GM23248 (cell line): ENCODE data around the gene SNCG. TPM values are rescaled to one million over a fixed set of nuclear protein-coding genes. Genes with fewer than 3 reads are reported as not detected.
A peak's percentile ranks its signal among the peaks of the same experiment; 100 is the strongest.

Source experiments
- DNase-seq: peaks from one replicate; pipeline ENCODE4 v3.0.0-alpha.2; 2015
- H2AFZ ChIP-seq: fragments of 200-600 bp; sonication (generic); 2 replicates; pipeline ENCODE4 v1.6.1; 2016; ENCODE audit warnings: antibody characterized with exemption
- H3F3A ChIP-seq: fragments of 200-600 bp; sonication (generic); 2 replicates; pipeline ENCODE4 v1.6.1; 2016; ENCODE audit warnings: mild to moderate bottlenecking, antibody characterized with exemption, mixed run types; ENCODE audit not compliant: insufficient read depth
- H3K27ac ChIP-seq: fragments of 200-600 bp; sonication (generic); 2 replicates; pipeline ENCODE4 v1.5.1; 2016; ENCODE audit warnings: mild to moderate bottlenecking
- H3K27me3 ChIP-seq: fragments of 200-600 bp; sonication (generic); replicated peaks from 2 replicates; pipeline ENCODE4 v1.6.1; 2016; ENCODE audit warnings: mild to moderate bottlenecking; ENCODE audit not compliant: insufficient read depth
- H3K36me3 ChIP-seq: fragments of 200-600 bp; sonication (generic); 2 replicates; pipeline ENCODE4 v1.6.1; 2016; ENCODE audit warnings: low read depth, mild to moderate bottlenecking
- H3K4me1 ChIP-seq: fragments of 200-600 bp; sonication (generic); 2 replicates; pipeline ENCODE4 v1.6.1; 2016; ENCODE audit warnings: mild to moderate bottlenecking; ENCODE audit not compliant: insufficient read depth
- H3K4me2 ChIP-seq: fragments of 200-600 bp; sonication (generic); one replicate; pipeline ENCODE4 v1.6.1; 2016; ENCODE audit warnings: mild to moderate bottlenecking; ENCODE audit not compliant: unreplicated experiment
- H3K4me3 ChIP-seq: fragments of 200-600 bp; sonication (generic); 2 replicates; pipeline ENCODE4 v1.5.1; 2016; ENCODE audit warnings: mild to moderate bottlenecking
- H3K79me2 ChIP-seq: fragments of 200-600 bp; sonication (generic); 2 replicates; pipeline ENCODE4 v1.6.1; 2016; ENCODE audit warnings: mild to moderate bottlenecking; ENCODE audit not compliant: insufficient read depth
- H3K9ac ChIP-seq: fragments of 200-600 bp; sonication (generic); 2 replicates; pipeline ENCODE4 v1.6.1; 2016; ENCODE audit warnings: mild to moderate bottlenecking
- H3K9me2 ChIP-seq: fragments of 200-600 bp; sonication (generic); 2 replicates; pipeline ENCODE4 v1.6.1; 2016; ENCODE audit warnings: mixed run types, mild to moderate bottlenecking, moderate library complexity; ENCODE audit not compliant: insufficient read depth
- H3K9me3 ChIP-seq: fragments of 200-600 bp; sonication (generic); one replicate; pipeline ENCODE4 v1.6.1; 2017; ENCODE audit warnings: low read depth
- H4K20me1 ChIP-seq: fragments of 200-600 bp; sonication (generic); 2 replicates; pipeline ENCODE4 v1.6.0; 2016; ENCODE audit not compliant: insufficient read depth
- EZH2 ChIP-seq: fragments of 200-600 bp; sonication (generic); IDR thresholded peaks from 2 replicates; pipeline ENCODE4 v1.6.1; 2018; ENCODE audit warnings: antibody characterized with exemption, mild to moderate bottlenecking; ENCODE audit not compliant: insufficient read depth, poor library complexity, severe bottlenecking
- EZH2phosphoT487 ChIP-seq: fragments of 200-600 bp; sonication (generic); IDR thresholded peaks from 2 replicates; pipeline ENCODE4 v1.6.1; 2018; ENCODE audit warnings: antibody characterized with exemption, moderate library complexity, mild to moderate bottlenecking, low read depth; ENCODE audit not compliant: insufficient read depth
- WGBS, 2 experiments: methylation state at CpG; one replicate each; pipeline ENCODE4 v1.1.6; 2015 to 2017; ENCODE audit warnings: low lambda C conversion rate in 2 of 2, low coverage in 1 of 2; ENCODE audit errors: missing lambda C conversion rate in 2 of 2; 5-methylcytosine and 5-hydroxymethylcytosine counted together
- in situ Hi-C: fragments of 300-500 bp; cut with MboI; formaldehyde crosslinking; loops from 2 replicates; pipeline ENCODE4 v1.15.0; 2020
- polyA plus RNA-seq: library from polyadenylated mRNA; unstranded; fragments of >200 nt; fragmentation: Nextera tagmentation; extraction: Ambion mirVana; gene quantifications from 2 replicates; pipeline ENCODE4 v1.2.1, GENCODE V29; 2016
- total RNA-seq: library from RNA; depleted of rRNA; stranded (reverse); fragments of >200 nt; shearing (Covaris generic); gene quantifications from 2 replicates; pipeline ENCODE4 v1.2.3, GENCODE V29; 2014

Gene SNCG
- total and polyA plus RNA-seq, 2 experiments from 2014 or later, result 1.2 to 3.1 TPM

DNA sequence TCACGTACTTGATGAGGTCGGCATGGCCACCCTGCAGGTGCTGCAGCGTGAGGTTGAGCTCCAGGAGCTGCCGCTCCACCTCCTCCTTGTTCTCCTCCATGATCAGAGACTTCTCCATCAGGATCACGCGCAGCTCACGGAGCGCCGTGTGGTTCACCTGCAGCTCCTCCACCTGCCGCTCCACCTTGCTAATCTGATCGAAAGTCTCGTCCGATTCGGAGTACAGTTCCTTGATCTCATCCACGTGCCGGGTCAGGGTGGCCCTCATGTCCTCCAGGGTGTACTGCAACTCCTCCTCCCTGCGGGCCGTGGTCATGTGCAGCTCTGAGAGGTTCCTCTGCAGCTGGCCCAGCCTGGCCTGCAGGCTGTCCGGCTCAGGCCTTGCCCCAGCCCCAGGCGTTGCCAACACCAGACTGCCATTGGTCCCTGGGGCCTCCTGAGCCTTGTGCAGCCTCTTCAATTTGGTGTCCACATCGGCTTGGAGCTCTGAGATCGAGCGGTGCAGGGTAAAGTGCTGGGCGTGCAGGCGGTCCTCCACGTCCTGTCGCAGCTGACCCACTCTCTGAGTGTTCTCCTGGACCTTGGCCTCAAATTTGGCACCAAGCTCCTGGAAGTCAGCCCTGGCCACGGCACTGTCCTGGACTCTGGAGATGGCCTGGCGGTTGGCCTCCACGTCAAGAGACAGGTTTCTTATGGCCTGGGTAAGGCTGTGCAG lies 14.9 kb upstream of the SNCG start:
- Histone ChIP-seq H3K79me2 (no peaks in the 10 kb centered on the region), H3K9ac (no peak overlapping the region), H3K27ac (no peak overlapping the region), H4K20me1 (no peaks in the 10 kb centered on the region), H3K4me2 (no peak overlapping the region), H3K9me2 (no peaks in the 10 kb centered on the region), H3K36me3 (no peaks in the 10 kb centered on the region), H3K4me3 (no peak overlapping the region), H3K27me3 (no peaks in the 10 kb centered on the region), H3F3A (0 out of 2 replicates have a peak, but pooled peaks cover 6% of the 10 kb centered on the region), H3K4me1 (no peaks in the 10 kb centered on the region), H2AFZ (no peak overlapping the region), H3K9me3 (no peaks in the 10 kb centered on the region)
- DNase-seq, result no peak
- TF ChIP-seq EZH2phosphoT487, result no peak
- TF ChIP-seq EZH2, result no peak
- in situ Hi-C loops, result no loop called here
- 92 to 93% methylated on average over 30 of the region's 30 CpGs for WGBS, 2 experiments

DNA sequence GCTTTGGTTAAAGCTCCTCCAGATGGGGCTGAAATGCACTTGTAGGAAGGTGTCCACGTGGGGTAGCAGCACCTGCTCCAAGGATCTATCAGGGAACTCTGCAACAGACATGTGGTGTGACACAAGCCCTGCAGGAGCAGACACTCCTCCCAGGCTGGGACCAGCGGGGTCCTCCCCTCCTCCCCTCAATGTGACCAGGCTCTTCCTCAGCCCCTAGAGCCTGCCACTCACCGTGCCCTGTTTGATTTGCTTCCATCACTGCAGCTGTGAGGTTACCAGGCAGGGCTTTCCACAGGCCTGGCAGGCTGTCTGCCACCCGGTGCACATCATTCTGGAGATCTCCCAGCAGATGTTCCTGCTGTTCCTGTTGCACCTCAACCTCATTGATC lies 14.4 kb upstream of the SNCG start:
- 85 to 87% methylated on average over 4 of the region's 4 CpGs for whole genome bisulfite sequencing, 2 experiments
- TF ChIP-seq EZH2, result no peak
- no peak for TF ChIP-seq EZH2phosphoT487
- DNase-seq, result no peak
- in situ Hi-C loops, result no loop called here
- Histone ChIP-seq H3K4me2 (no peak overlapping the region), H3K27ac (no peak overlapping the region), H3K27me3 (no peaks in the 10 kb centered on the region), H3K9ac (no peak overlapping the region), H3F3A (0 out of 2 replicates have a peak, but pooled peaks cover 6% of the 10 kb centered on the region), H2AFZ (no peak overlapping the region), H3K36me3 (no peaks in the 10 kb centered on the region), H3K79me2 (no peaks in the 10 kb centered on the region), H3K9me3 (no peaks in the 10 kb centered on the region), H4K20me1 (no peaks in the 10 kb centered on the region), H3K9me2 (no peaks in the 10 kb centered on the region), H3K4me3 (no peak overlapping the region), H3K4me1 (no peaks in the 10 kb centered on the region)

DNA sequence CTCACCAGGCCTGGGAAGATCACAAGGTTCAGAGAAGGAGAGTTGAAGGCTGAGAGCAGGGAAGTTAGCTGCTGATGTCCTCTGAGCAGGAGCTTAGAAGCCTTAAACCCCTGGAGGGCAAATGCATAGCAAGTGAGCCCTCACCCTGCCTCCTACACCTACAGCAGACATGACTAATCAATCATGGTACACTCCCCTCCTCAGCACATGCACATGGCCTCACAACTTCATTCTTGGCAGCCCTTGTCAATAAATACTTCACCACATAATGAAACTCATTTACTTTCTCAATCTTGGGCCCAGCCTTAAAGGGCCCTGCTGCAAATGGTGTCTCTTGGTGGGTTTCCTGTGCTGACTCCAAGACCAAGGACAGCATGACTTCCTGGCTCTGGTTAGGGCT lies 13.9 kb upstream of the SNCG start:
- H3K4me1 ChIP-seq, result no peaks in the 10 kb centered on the region
- H3K36me3 ChIP-seq, result no peaks in the 10 kb centered on the region
- H4K20me1 ChIP-seq, result no peaks in the 10 kb centered on the region
- H3F3A ChIP-seq, result 0 out of 2 replicates have a peak, but pooled peaks cover 6% of the 10 kb centered on the region
- no peak overlapping the region for H2AFZ ChIP-seq
- H3K4me3 ChIP-seq, result no peak overlapping the region
- no peak overlapping the region for H3K9ac ChIP-seq
- H3K27ac ChIP-seq, result no peak overlapping the region
- TF ChIP-seq EZH2phosphoT487 (no peak), EZH2 (no peak)
- H3K9me3 ChIP-seq, result no peaks in the 10 kb centered on the region
- H3K4me2 ChIP-seq, result no peak overlapping the region
- H3K27me3 ChIP-seq, result no peaks in the 10 kb centered on the region
- H3K79me2 ChIP-seq, result no peaks in the 10 kb centered on the region
- DNase-seq, result peak; percentile 62
- no peaks in the 10 kb centered on the region for H3K9me2 ChIP-seq
- in situ Hi-C loops, result no loop called here

- no peak for DNase-seq
- H3K4me3 ChIP-seq, result no peak overlapping the region
- H2AFZ ChIP-seq, result no peak overlapping the region
- no peak overlapping the region for H3K27ac ChIP-seq
- TF ChIP-seq EZH2phosphoT487, result no peak
- TF ChIP-seq EZH2, result no peak
- H3K9me2 ChIP-seq, result no peaks in the 10 kb centered on the region
- H4K20me1 ChIP-seq, result no peaks in the 10 kb centered on the region
- in situ Hi-C loops, result no loop called here
- no peaks in the 10 kb centered on the region for H3K79me2 ChIP-seq
- H3K9me3 ChIP-seq, result no peaks in the 10 kb centered on the region
- no peaks in the 10 kb centered on the region for H3K27me3 ChIP-seq
- 70 to 71% methylated on average over 3 of the region's 3 CpGs for WGBS, 2 experiments
- H3K9ac ChIP-seq, result no peak overlapping the region
- no peaks in the 10 kb centered on the region for H3K36me3 ChIP-seq
- 0 out of 2 replicates have a peak, but pooled peaks cover 6% of the 10 kb centered on the region for H3F3A ChIP-seq
- H3K4me2 ChIP-seq, result no peak overlapping the region
- H3K4me1 ChIP-seq, result no peaks in the 10 kb centered on the region
Observed at GRCh38 chr10:86944907-86945306, 13.5 kb upstream of the SNCG start.
